H1 (cell line): ENCODE results near the gene DLL3. TPM values are rescaled to one million over a fixed set of nuclear protein-coding genes. Genes with fewer than 3 reads are reported as not detected.

Experiments
- CTCF ChIA-PET: fragments of 300-600 bp; sonication (Branson Sonifier 250); formaldehyde crosslinking; loops from one replicate; lab custom pipeline; 2021; ENCODE audit not compliant: partially characterized antibody; lab: Charles Lee
- POLR2A ChIA-PET: fragments of 300-600 bp; sonication (Branson Sonifier 250); formaldehyde crosslinking; loops from one replicate; lab custom pipeline; 2021; ENCODE audit warnings: inconsistent platforms; ENCODE audit not compliant: partially characterized antibody; lab: Charles Lee
- DNase-seq, 2 experiments: peaks; one replicate each; pipeline versions ENCODE4 v3.0.0 to v3.0.0-alpha.2; 2010 to 2022; ENCODE audit warnings: low spot score in 2 of 2, low read depth in 1 of 2, mixed read lengths in 1 of 2
- FAIRE-seq: peaks from 2 replicates; lab custom pipeline; 2011; peaks lifted over from hg19 to GRCh38; lab: Jason Lieb, UNC
- H2AFZ ChIP-seq: 2 replicates; pipeline ENCODE4 v1.8.1; 2012; ENCODE audit warnings: low read length, inconsistent platforms
- H2AK5ac ChIP-seq: 2 replicates; pipeline ENCODE4 v1.6.1; 2013; ENCODE audit warnings: low read depth, low read length
- H2BK120ac ChIP-seq: replicated peaks from 2 replicates; pipeline ENCODE3; 2013; ENCODE audit warnings: low read depth, low read length, inconsistent platforms
- H2BK12ac ChIP-seq: 2 replicates; pipeline ENCODE4 v1.6.1; 2013; ENCODE audit warnings: low read depth, low read length
- H2BK15ac ChIP-seq: 2 replicates; pipeline ENCODE4 v1.6.1; 2013; ENCODE audit warnings: low read length
- H2BK20ac ChIP-seq: 2 replicates; pipeline ENCODE4 v1.6.1; 2013; ENCODE audit warnings: low read length
- H2BK5ac ChIP-seq: 2 replicates; pipeline ENCODE4 v1.6.1; 2013; ENCODE audit warnings: low read depth, low read length
- H3K14ac ChIP-seq: 2 replicates; pipeline ENCODE4 v1.6.1; 2013; ENCODE audit warnings: inconsistent platforms; ENCODE audit not compliant: insufficient read length
- H3K18ac ChIP-seq: 2 replicates; pipeline ENCODE4 v1.6.1; 2013; ENCODE audit warnings: low read length; ENCODE audit errors: extremely low read depth
- H3K23ac ChIP-seq: 2 replicates; pipeline ENCODE4 v1.6.1; 2013; ENCODE audit warnings: inconsistent platforms; ENCODE audit not compliant: insufficient read length
- H3K23me2 ChIP-seq: 2 replicates; pipeline ENCODE4 v1.6.1; 2013; ENCODE audit warnings: low read depth, low read length
- H3K27ac ChIP-seq: 2 replicates; pipeline ENCODE4 v1.6.1; 2011; ENCODE audit warnings: low read depth, low read length, inconsistent platforms
- H3K27me3 ChIP-seq, 4 experiments: replicated peaks in 1 of 4; 1 replicate in 1 of 4; 2 replicates in 3 of 4; pipeline versions ENCODE4 v1.6.1 to v1.8.1; 2011 to 2013; ENCODE audit warnings: low read length in 3 of 4, mild to moderate bottlenecking in 3 of 4, inconsistent platforms in 2 of 4, mixed read lengths in 2 of 4, moderate library complexity in 1 of 4; ENCODE audit not compliant: control insufficient read depth in 3 of 4, insufficient read depth in 3 of 4; ENCODE audit errors: extremely low read depth in 1 of 4
- H3K36me3 ChIP-seq, 4 experiments: 2 replicates each; pipeline versions ENCODE4 v1.6.1 to v1.8.1; 2011 to 2013; ENCODE audit warnings: mild to moderate bottlenecking in 4 of 4, low read length in 3 of 4, moderate library complexity in 2 of 4, control low read depth in 1 of 4, inconsistent platforms in 1 of 4; ENCODE audit not compliant: insufficient read depth in 4 of 4, control insufficient read depth in 2 of 4
- H3K4ac ChIP-seq: replicated peaks from 2 replicates; pipeline ENCODE3; 2013; ENCODE audit warnings: low read length, low read depth, mixed read lengths, inconsistent platforms; ENCODE audit not compliant: insufficient read length
- H3K4me1 ChIP-seq, 4 experiments: replicated peaks in 1 of 4; 1 replicate in 1 of 4; 2 replicates in 3 of 4; pipeline versions ENCODE4 v1.6.1 to v1.8.1; 2011 to 2013; ENCODE audit warnings: low read length in 3 of 4, inconsistent platforms in 2 of 4, mixed read lengths in 1 of 4; ENCODE audit not compliant: insufficient read depth in 4 of 4, control insufficient read depth in 3 of 4
- H3K4me2 ChIP-seq, 2 experiments: 2 replicates each; pipeline versions ENCODE4 v1.6.1 to v1.8.1; 2011 to 2013; ENCODE audit warnings: low read depth in 2 of 2, low read length in 2 of 2, control low read depth in 1 of 2, inconsistent platforms in 1 of 2, mild to moderate bottlenecking in 1 of 2; ENCODE audit not compliant: insufficient read depth in 1 of 2
- H3K4me3 ChIP-seq, 4 experiments: fragments of 200-600, 300-600 bp in 1 of 4; sonication (generic), shearing (Covaris generic), sonication (Bioruptor Twin) in 1 of 4; 2 replicates each; pipeline versions ENCODE4 v1.5.1 to v1.8.1; 2011 to 2016; ENCODE audit warnings: low read length in 4 of 4, low read depth in 3 of 4, control low read depth in 2 of 4, inconsistent platforms in 2 of 4, mild to moderate bottlenecking in 2 of 4, mixed read lengths in 1 of 4, moderate library complexity in 1 of 4; ENCODE audit not compliant: insufficient read depth in 2 of 4; ENCODE audit errors: extremely low read depth in 1 of 4
- H3K56ac ChIP-seq: replicated peaks from 2 replicates; pipeline ENCODE3; 2013; ENCODE audit warnings: low read depth, mild to moderate bottlenecking, mixed read lengths, low read length, inconsistent platforms; ENCODE audit not compliant: insufficient read length
- H3K79me1 ChIP-seq: 2 replicates; pipeline ENCODE4 v1.6.1; 2013; ENCODE audit warnings: low read depth, low read length, control low read depth
- H3K79me2 ChIP-seq, 2 experiments: 2 replicates each; pipeline versions ENCODE4 v1.6.1 to v1.8.1; 2012 to 2013; ENCODE audit warnings: low read length in 2 of 2, mild to moderate bottlenecking in 2 of 2, inconsistent platforms in 1 of 2; ENCODE audit not compliant: insufficient read depth in 2 of 2, control insufficient read depth in 1 of 2
- H3K9ac ChIP-seq, 4 experiments: replicated peaks in 1 of 4; 1 replicate in 1 of 4; 2 replicates in 3 of 4; pipeline versions ENCODE4 v1.6.1 to v1.8.1; 2011 to 2013; ENCODE audit warnings: low read depth in 3 of 4, low read length in 3 of 4, control low read depth in 2 of 4, mild to moderate bottlenecking in 2 of 4, moderate library complexity in 2 of 4, inconsistent platforms in 1 of 4; ENCODE audit errors: extremely low read depth in 1 of 4
- H3K9me3 ChIP-seq, 2 experiments: 2 replicates each; pipeline versions ENCODE4 v1.6.1 to v1.8.1; 2012 to 2013; ENCODE audit warnings: mild to moderate bottlenecking in 2 of 2, moderate library complexity in 2 of 2, control low read depth in 1 of 2, inconsistent platforms in 1 of 2, low read depth in 1 of 2, low read length in 1 of 2, mixed read lengths in 1 of 2; ENCODE audit not compliant: insufficient read depth in 2 of 2
- H4K20me1 ChIP-seq, 2 experiments: replicated peaks in 1 of 2; 2 replicates each; pipeline versions ENCODE3 to v1.8.1; 2011 to 2013; ENCODE audit warnings: inconsistent platforms in 2 of 2, low read length in 2 of 2, mild to moderate bottlenecking in 1 of 2; ENCODE audit not compliant: insufficient read depth in 2 of 2, control insufficient read depth in 1 of 2
- H4K5ac ChIP-seq: 2 replicates; pipeline ENCODE4 v1.6.1; 2013; ENCODE audit warnings: low read length, low read depth, mixed read lengths, inconsistent platforms; ENCODE audit not compliant: insufficient read length
- H4K8ac ChIP-seq: 2 replicates; pipeline ENCODE4 v1.8.0; 2013; ENCODE audit warnings: mild to moderate bottlenecking, moderate library complexity, low read length, inconsistent platforms; ENCODE audit not compliant: insufficient read depth; ENCODE audit errors: extremely low read depth
- H4K91ac ChIP-seq: replicated peaks from 2 replicates; pipeline ENCODE3; 2013; ENCODE audit warnings: low read length, mixed read lengths, inconsistent platforms; ENCODE audit not compliant: insufficient read length
- EP300 ChIP-seq, 2 experiments: IDR thresholded peaks; 1 replicate in 1 of 2; 2 replicates in 1 of 2; pipeline ENCODE4 v1.6.1; 2011 to 2012; ENCODE audit warnings: low read depth in 2 of 2, low read length in 2 of 2, mild to moderate bottlenecking in 2 of 2, borderline replicate concordance in 1 of 2, inconsistent platforms in 1 of 2, moderate library complexity in 1 of 2
- FOSL1 ChIP-seq: IDR thresholded peaks from 2 replicates; pipeline ENCODE4 v1.6.1; 2011; ENCODE audit warnings: mild to moderate bottlenecking, low read depth, low read length, moderate library complexity; ENCODE audit not compliant: insufficient read depth
- GTF2F1 ChIP-seq: IDR thresholded peaks from 2 replicates; pipeline ENCODE4 v1.6.1; 2012; ENCODE audit warnings: low read depth, low read length, improper control_type of control experiment, borderline replicate concordance
- JUN ChIP-seq: IDR thresholded peaks from 2 replicates; pipeline ENCODE4 v1.6.1; 2011; ENCODE audit warnings: low read depth, mild to moderate bottlenecking, improper control_type of control experiment, low read length
- PHF8 ChIP-seq: fragments of 200-600 bp; sonication (generic); conservative IDR thresholded peaks from 2 replicates; pipeline ENCODE4 v1.7.1; 2012; ENCODE audit warnings: low read depth, mild to moderate bottlenecking, inconsistent platforms, low read length, moderate library complexity
- SIX5 ChIP-seq: IDR thresholded peaks from 2 replicates; pipeline ENCODE4 v1.6.1; 2011; ENCODE audit warnings: mild to moderate bottlenecking, low read depth, low read length
- TAF1 ChIP-seq: IDR thresholded peaks from 2 replicates; pipeline ENCODE4 v1.6.1; 2011; ENCODE audit warnings: mild to moderate bottlenecking, low read depth, low read length
- TAF7 ChIP-seq: optimal IDR thresholded peaks from 2 replicates; pipeline ENCODE3; 2011; ENCODE audit warnings: low read depth, mild to moderate bottlenecking, inconsistent platforms, low read length, moderate library complexity, borderline replicate concordance
- TBP ChIP-seq: IDR thresholded peaks from 2 replicates; pipeline ENCODE4 v1.6.1; 2011; ENCODE audit warnings: low read depth, low read length, improper control_type of control experiment
- WGBS, 2 experiments: shearing (Covaris generic) in 1 of 2; methylation state at CpG; one replicate each; pipeline versions ENCODE4 v1.1.6 to v1.1.7; 2013 to 2015; ENCODE audit warnings: low lambda C conversion rate in 2 of 2, mixed read lengths in 2 of 2, inconsistent platforms in 1 of 2, low coverage in 1 of 2, missing lambda C conversion rate in 1 of 2; ENCODE audit not compliant: insufficient replicate concordance in 2 of 2, insufficient coverage in 1 of 2, insufficient read length in 1 of 2; ENCODE audit errors: extremely low coverage in 1 of 2, missing lambda C conversion rate in 1 of 2; 5-methylcytosine and 5-hydroxymethylcytosine counted together
- polyA plus RNA-seq, 7 experiments: library from polyadenylated mRNA; depleted of rRNA in 3 of 7; stranded (reverse) in 5 of 7; unstranded in 2 of 7; fragments of >200 nt in 5 of 7; fragments of 200-250 nt in 2 of 7; gene quantifications; 1 replicate in 5 of 7; 2 replicates in 1 of 7; 4 replicates in 1 of 7; pipeline versions ENCODE4 v1.2.1 to v1.2.3, GENCODE V29; 2011 to 2013; ENCODE audit warnings: missing spikeins in 2 of 7, mixed read lengths in 2 of 7
- total RNA-seq: library from RNA; stranded (reverse); fragmentation: NEBNext Ultra II Directional; extraction: Animal tissue kit (Norgen Biotek cat#: 25700); gene quantifications from 2 replicates; pipeline ENCODE4 v1.2.1, GENCODE V29; 2021
- TF ChIP-seq, protein P1 (sequence below), 3 experiments: IDR thresholded peaks; 1 replicate in 2 of 3; 2 replicates in 1 of 3; pipeline versions ENCODE4 v1.5.1 to v1.6.1; 2011; ENCODE audit warnings: low read length in 3 of 3, mild to moderate bottlenecking in 3 of 3, inconsistent platforms in 2 of 3, low read depth in 1 of 3, moderate library complexity in 1 of 3; ENCODE audit not compliant: insufficient read depth in 1 of 3; ENCODE audit errors: control extremely low read depth in 1 of 3

DLL3 gene
- total and polyA plus RNA-seq, 2 of the 8 experiments (the other 6 are each of a cell fraction or from before 2014, with no cell fraction given) = 12.2 to 13.8 TPM

DNA sequence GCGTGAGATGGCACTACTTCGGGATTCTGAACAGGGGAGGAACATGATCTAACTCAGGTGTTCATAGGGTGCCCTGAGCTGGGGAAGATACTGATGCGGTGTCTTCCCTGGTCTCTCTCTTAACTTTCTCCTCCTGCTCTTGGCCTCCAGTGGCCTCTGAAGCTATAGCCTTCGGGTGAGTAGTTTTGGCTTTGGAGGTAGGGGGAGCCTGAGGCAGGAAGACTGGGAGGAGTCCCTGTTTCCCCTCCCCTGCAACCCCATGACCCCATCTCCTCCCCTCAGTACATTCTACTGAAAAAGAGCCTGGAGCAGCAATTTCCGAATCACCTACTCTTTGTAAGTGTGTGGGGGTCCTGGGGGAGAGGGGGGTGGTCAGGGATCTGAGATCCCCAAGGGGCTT lies 19.7 kb downstream of the DLL3 start:
- Histone ChIP-seq H3K9ac (no peak overlapping the region), H2BK20ac (no peak overlapping the region), H3K18ac (no peak overlapping the region), H3K9me3 (no peaks in the 10 kb centered on the region), H3K4ac (no peak overlapping the region), H3K14ac (no peak overlapping the region), H2AFZ (no peak overlapping the region), H4K20me1 (peaks cover 2 to 4% of the 10 kb centered on the region in 2 experiments), H3K79me2 (peaks cover 0 to 7% of the 10 kb centered on the region in 2 experiments; a peak in 3 of 4 replicates), H2AK5ac (no peak overlapping the region), H3K4me3 (peak overlapping the region in 1 of 4 experiments; percentile 26; a peak in 1 of 8 replicates), H3K36me3 (peaks cover 2 to 13% (median 3%) of the 10 kb centered on the region in 4 experiments; a peak in 3 of 8 replicates), H4K91ac (no peak overlapping the region), H4K5ac (no peak overlapping the region), H2BK120ac (no peak overlapping the region), H2BK12ac (no peak overlapping the region), H3K79me1 (peaks cover 10% of the 10 kb centered on the region), H3K27ac (0 out of 2 replicates have a peak overlapping the region, but pooled peaks have one; percentile 18), H2BK15ac (no peak overlapping the region), H3K23ac (no peak overlapping the region), H3K4me2 (peak overlapping the region; percentile 29 to 35; a peak in 2 of 4 replicates), H3K23me2 (peaks cover 10% of the 10 kb centered on the region; the same call in 1 of the 2 replicates), H2BK5ac (no peak overlapping the region), H3K4me1 (peaks cover 0 to 11% (median 5%) of the 10 kb centered on the region in 4 experiments; a peak in 6 of 7 replicates), H3K56ac (no peak overlapping the region), H3K27me3 (peaks cover 0 to 2% (median 0%) of the 10 kb centered on the region in 4 experiments; a peak in 2 of 7 replicates), H4K8ac (no peak overlapping the region)
- no peak for DNase-seq
- 75% methylated on average over 5 of the region's 5 CpGs; no CpG with 5 or more reads in 1 of the 2 experiments for WGBS, 2 experiments
- CTCF ChIA-PET = interaction anchor here (0.6 to 10.7 kb wide), 11 partner anchors 8 to 273 kb away, joined by 3 to 101 read pairs (median 4); partner anchors contain the start of gene EID2B
- POLR2A ChIA-PET = interaction anchor here (0.7 to 3.0 kb wide), 19 partner anchors 10 to 182 kb away, joined by 3 to 18 read pairs (median 4); partner anchors contain the start of genes DLL3, EID2B, MED29 and PAF1
- FAIRE-seq = no peak
- no peak for TF ChIP-seq FOSL1
- TF ChIP-seq PHF8 = no peak
- no peak for TF ChIP-seq TAF7
- TF ChIP-seq SIX5 = no peak
- TF ChIP-seq EP300 (IDR thresholded peaks at IDR 0.05; ENCODE audit: borderline replicate concordance in 1 of 2, low read depth in 2 of 2, low read length in 2 of 2) = no peak
- peak; percentile 45; the same call in 1 of the 2 replicates for TF ChIP-seq TAF1
- TF ChIP-seq JUN = no peak
- TF ChIP-seq, protein P1, sequence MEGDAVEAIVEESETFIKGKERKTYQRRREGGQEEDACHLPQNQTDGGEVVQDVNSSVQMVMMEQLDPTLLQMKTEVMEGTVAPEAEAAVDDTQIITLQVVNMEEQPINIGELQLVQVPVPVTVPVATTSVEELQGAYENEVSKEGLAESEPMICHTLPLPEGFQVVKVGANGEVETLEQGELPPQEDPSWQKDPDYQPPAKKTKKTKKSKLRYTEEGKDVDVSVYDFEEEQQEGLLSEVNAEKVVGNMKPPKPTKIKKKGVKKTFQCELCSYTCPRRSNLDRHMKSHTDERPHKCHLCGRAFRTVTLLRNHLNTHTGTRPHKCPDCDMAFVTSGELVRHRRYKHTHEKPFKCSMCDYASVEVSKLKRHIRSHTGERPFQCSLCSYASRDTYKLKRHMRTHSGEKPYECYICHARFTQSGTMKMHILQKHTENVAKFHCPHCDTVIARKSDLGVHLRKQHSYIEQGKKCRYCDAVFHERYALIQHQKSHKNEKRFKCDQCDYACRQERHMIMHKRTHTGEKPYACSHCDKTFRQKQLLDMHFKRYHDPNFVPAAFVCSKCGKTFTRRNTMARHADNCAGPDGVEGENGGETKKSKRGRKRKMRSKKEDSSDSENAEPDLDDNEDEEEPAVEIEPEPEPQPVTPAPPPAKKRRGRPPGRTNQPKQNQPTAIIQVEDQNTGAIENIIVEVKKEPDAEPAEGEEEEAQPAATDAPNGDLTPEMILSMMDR (IDR thresholded peaks at IDR 0.05; ENCODE audit: control extremely low read depth in 1 of 3, insufficient read depth in 1 of 3, low read depth in 1 of 3, low read length in 3 of 3) = 0 out of 4 replicates have a peak, but pooled peaks of 1 of the 3 experiments have one; percentile 5
- 0 out of 2 replicates have a peak, but pooled peaks have one; percentile 21 for TF ChIP-seq TBP
- no peak for TF ChIP-seq GTF2F1
